Stomach (tissue), 4 donors: ENCODE results near the gene AR.

Experiments used
- POLR2A ChIP-seq, 4 donors: fragments of 450-650 bp; IDR thresholded peaks; one replicate each; pipeline ENCODE4 v1.6.1; 2016; ENCODE audit warnings: antibody characterized with exemption in 4 of 4, control low read depth in 2 of 4, mild to moderate bottlenecking in 1 of 4, moderate library complexity in 1 of 4
- POLR2AphosphoS5 ChIP-seq, 3 donors: sonication (generic); formaldehyde crosslinking; IDR thresholded peaks; one replicate each; pipeline ENCODE4 v1.6.1; 2016; ENCODE audit warnings: antibody characterized with exemption in 3 of 3
- TF ChIP-seq, protein P1 (sequence below), 7 experiments: fragments of 450-650 bp in 4 of 7; fragments of 200-600 bp in 3 of 7; sonication (generic) in 3 of 7; IDR thresholded peaks; one replicate each; pipeline ENCODE4 v1.5.1; 2016 to 2019; ENCODE audit warnings: antibody characterized with exemption in 7 of 7, control low read depth in 2 of 7, mild to moderate bottlenecking in 1 of 7

DNA sequence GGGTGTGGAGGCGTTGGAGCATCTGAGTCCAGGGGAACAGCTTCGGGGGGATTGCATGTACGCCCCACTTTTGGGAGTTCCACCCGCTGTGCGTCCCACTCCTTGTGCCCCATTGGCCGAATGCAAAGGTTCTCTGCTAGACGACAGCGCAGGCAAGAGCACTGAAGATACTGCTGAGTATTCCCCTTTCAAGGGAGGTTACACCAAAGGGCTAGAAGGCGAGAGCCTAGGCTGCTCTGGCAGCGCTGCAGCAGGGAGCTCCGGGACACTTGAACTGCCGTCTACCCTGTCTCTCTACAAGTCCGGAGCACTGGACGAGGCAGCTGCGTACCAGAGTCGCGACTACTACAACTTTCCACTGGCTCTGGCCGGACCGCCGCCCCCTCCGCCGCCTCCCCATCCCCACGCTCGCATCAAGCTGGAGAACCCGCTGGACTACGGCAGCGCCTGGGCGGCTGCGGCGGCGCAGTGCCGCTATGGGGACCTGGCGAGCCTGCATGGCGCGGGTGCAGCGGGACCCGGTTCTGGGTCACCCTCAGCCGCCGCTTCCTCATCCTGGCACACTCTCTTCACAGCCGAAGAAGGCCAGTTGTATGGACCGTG, 2.2 kb downstream of the AR start:
- TF ChIP-seq, protein P1, sequence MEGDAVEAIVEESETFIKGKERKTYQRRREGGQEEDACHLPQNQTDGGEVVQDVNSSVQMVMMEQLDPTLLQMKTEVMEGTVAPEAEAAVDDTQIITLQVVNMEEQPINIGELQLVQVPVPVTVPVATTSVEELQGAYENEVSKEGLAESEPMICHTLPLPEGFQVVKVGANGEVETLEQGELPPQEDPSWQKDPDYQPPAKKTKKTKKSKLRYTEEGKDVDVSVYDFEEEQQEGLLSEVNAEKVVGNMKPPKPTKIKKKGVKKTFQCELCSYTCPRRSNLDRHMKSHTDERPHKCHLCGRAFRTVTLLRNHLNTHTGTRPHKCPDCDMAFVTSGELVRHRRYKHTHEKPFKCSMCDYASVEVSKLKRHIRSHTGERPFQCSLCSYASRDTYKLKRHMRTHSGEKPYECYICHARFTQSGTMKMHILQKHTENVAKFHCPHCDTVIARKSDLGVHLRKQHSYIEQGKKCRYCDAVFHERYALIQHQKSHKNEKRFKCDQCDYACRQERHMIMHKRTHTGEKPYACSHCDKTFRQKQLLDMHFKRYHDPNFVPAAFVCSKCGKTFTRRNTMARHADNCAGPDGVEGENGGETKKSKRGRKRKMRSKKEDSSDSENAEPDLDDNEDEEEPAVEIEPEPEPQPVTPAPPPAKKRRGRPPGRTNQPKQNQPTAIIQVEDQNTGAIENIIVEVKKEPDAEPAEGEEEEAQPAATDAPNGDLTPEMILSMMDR (IDR thresholded peaks at IDR 0.05), result no peak
- TF ChIP-seq POLR2AphosphoS5 (IDR thresholded peaks at IDR 0.05) (no peak), POLR2A (IDR thresholded peaks at IDR 0.05) (no peak)
